HEK293 (cell line): ENCODE results near the gene PLPPR1.
A peak's percentile ranks its signal among the peaks of the same experiment; 100 is the strongest.

ENCODE experiments used
- CTCF ChIA-PET: fragments of 350-600 bp; formaldehyde crosslinking; extraction: SDS; loops from one replicate; lab custom pipeline; 2021; ENCODE audit warnings: antibody characterized with exemption; lab: Yijun Ruan, JAX
- POLR2A ChIA-PET: fragments of 300-600 bp; formaldehyde crosslinking; extraction: SDS; loops from one replicate; lab custom pipeline; 2020; ENCODE audit warnings: antibody characterized with exemption, inconsistent platforms; lab: Yijun Ruan, JAX
- H3K27ac ChIP-seq: fragments of 200-500 bp; sonication (Bioruptor generic); 2 replicates; pipeline ENCODE4 v1.5.1; 2014; ENCODE audit warnings: low read depth, low read length, control low read depth, inconsistent platforms; ENCODE audit errors: extremely low read depth
- H3K36me3 ChIP-seq, 2 experiments: fragments of 200-500 bp in 1 of 2; sonication (Bioruptor generic) in 1 of 2; 1 replicate in 1 of 2; 2 replicates in 1 of 2; pipeline ENCODE4 v1.5.1; 2014 to 2017; ENCODE audit warnings: inconsistent platforms in 2 of 2, low read length in 2 of 2; ENCODE audit not compliant: control insufficient read depth in 2 of 2, insufficient read depth in 1 of 2
- H3K4me1 ChIP-seq: fragments of 200-500 bp; sonication (Bioruptor generic); 2 replicates; pipeline ENCODE4 v1.5.1; 2014; ENCODE audit warnings: mild to moderate bottlenecking, low read length, inconsistent platforms; ENCODE audit not compliant: control insufficient read depth, insufficient read depth
- H3K4me3 ChIP-seq: 2 replicates; pipeline ENCODE4 v1.5.1; 2011; ENCODE audit warnings: low read depth, mild to moderate bottlenecking, control low read depth, low read length, moderate library complexity
- H3K9me3 ChIP-seq: fragments of 200-500 bp; sonication (Bioruptor generic); 2 replicates; pipeline ENCODE4 v1.5.1; 2014; ENCODE audit warnings: low read depth, low read length, inconsistent platforms; ENCODE audit not compliant: control insufficient read depth, insufficient read depth
- IKZF3 ChIP-seq: fragments of 450-650 bp; IDR thresholded peaks from 2 replicates; pipeline ENCODE4 v1.5.0; 2018; ENCODE audit warnings: missing biosample characterization, mild to moderate bottlenecking, missing genetic modification characterization, moderate library complexity
- PRDM1 ChIP-seq: fragments of 450-650 bp; formaldehyde crosslinking; IDR thresholded peaks from 2 replicates; pipeline ENCODE4; 2016; ENCODE audit warnings: missing biosample characterization, missing genetic modification characterization
- TRIM28 ChIP-seq: IDR thresholded peaks from 2 replicates; pipeline ENCODE4 v1.6.1; 2011; ENCODE audit warnings: low read length, control low read depth, borderline replicate concordance
- ZFP3 ChIP-seq: fragments of 450-650 bp; formaldehyde crosslinking; IDR thresholded peaks from 2 replicates; pipeline ENCODE4 v1.5.1; 2016; ENCODE audit warnings: low read depth, missing biosample characterization, missing genetic modification characterization
- ZNF132 ChIP-seq: fragments of 450-650 bp; formaldehyde crosslinking; IDR thresholded peaks from 2 replicates; pipeline ENCODE4 v1.5.1; 2017; ENCODE audit warnings: missing biosample characterization, missing genetic modification characterization, borderline replicate concordance
- ZNF184 ChIP-seq: fragments of 450-650 bp; IDR thresholded peaks from 2 replicates; pipeline ENCODE4 v1.5.1; 2018; ENCODE audit warnings: missing biosample characterization, mild to moderate bottlenecking, missing genetic modification characterization
- ZNF2 ChIP-seq: fragments of 450-650 bp; formaldehyde crosslinking; IDR thresholded peaks from 2 replicates; pipeline ENCODE4 v1.5.1; 2016; ENCODE audit warnings: missing biosample characterization, missing genetic modification characterization
- ZNF529 ChIP-seq: fragments of 450-650 bp; formaldehyde crosslinking; IDR thresholded peaks from 2 replicates; pipeline ENCODE4 v1.5.1; 2017; ENCODE audit warnings: missing genetic modification characterization, missing biosample characterization; ENCODE audit not compliant: insufficient replicate concordance
- ZNF555 ChIP-seq: fragments of 450-650 bp; formaldehyde crosslinking; conservative IDR thresholded peaks from 2 replicates; pipeline ENCODE4 v1.5.1; 2017; ENCODE audit warnings: missing biosample characterization, mild to moderate bottlenecking, missing genetic modification characterization, inconsistent platforms
- ZNF558 ChIP-seq: fragments of 450-650 bp; formaldehyde crosslinking; IDR thresholded peaks from 2 replicates; pipeline ENCODE4 v1.5.1; 2016; ENCODE audit warnings: missing biosample characterization, missing genetic modification characterization
- ZNF561 ChIP-seq: fragments of 450-650 bp; IDR thresholded peaks from 2 replicates; pipeline ENCODE4 v1.5.1; 2018; ENCODE audit warnings: missing biosample characterization, missing genetic modification characterization, borderline replicate concordance
- ZNF585B ChIP-seq: fragments of 450-650 bp; formaldehyde crosslinking; IDR thresholded peaks from 2 replicates; pipeline ENCODE4 v1.5.1; 2016; ENCODE audit warnings: missing biosample characterization, missing genetic modification characterization
- ZNF677 ChIP-seq: fragments of 450-650 bp; IDR thresholded peaks from 2 replicates; pipeline ENCODE4 v1.5.0; 2018; ENCODE audit warnings: missing biosample characterization, mild to moderate bottlenecking, missing genetic modification characterization, moderate library complexity
- ZNF76 ChIP-seq: fragments of 450-650 bp; formaldehyde crosslinking; IDR thresholded peaks from 2 replicates; pipeline ENCODE4; 2016; ENCODE audit warnings: low read depth, missing biosample characterization, missing genetic modification characterization, borderline replicate concordance
- ZXDB ChIP-seq: fragments of 450-650 bp; formaldehyde crosslinking; IDR thresholded peaks from 2 replicates; pipeline ENCODE4 v1.5.1; 2016; ENCODE audit warnings: missing biosample characterization, missing genetic modification characterization
- TF ChIP-seq, protein P1 (sequence below): fragments of 450-650 bp; formaldehyde crosslinking; IDR thresholded peaks from 2 replicates; pipeline ENCODE4 v1.5.1; 2016; ENCODE audit warnings: missing biosample characterization, missing genetic modification characterization
- TF ChIP-seq, protein P2 (sequence below): fragments of 450-650 bp; formaldehyde crosslinking; IDR thresholded peaks from 2 replicates; pipeline ENCODE4 v1.5.1; 2016; ENCODE audit warnings: missing biosample characterization, missing genetic modification characterization, low read depth

The PLPPR1 gene

DNA sequence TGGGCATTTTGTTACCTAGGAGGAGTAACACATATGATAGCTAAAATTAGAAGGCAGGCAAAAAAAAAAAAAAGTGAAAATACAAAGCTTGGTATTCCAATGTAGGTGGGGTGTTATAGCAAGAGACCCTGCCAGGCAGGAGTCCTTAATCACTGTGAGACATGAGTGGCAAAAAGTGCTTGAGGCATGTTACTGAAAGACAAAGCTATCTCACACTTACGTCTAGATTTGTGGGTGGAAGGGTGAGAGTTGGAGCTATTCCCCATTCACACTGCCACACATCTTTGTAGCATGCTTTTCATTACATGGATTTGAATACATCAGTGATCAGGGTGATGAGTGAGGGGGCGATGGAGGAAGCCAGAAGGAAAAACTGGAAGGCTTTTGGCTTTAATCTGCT is 2.6 kb upstream of the PLPPR1 start:
- Histone ChIP-seq H3K36me3 (no peaks in the 10 kb centered on the region), H3K9me3 (no peaks in the 10 kb centered on the region), H3K27ac (no peak overlapping the region)
- POLR2A ChIA-PET = no interaction called here
- CTCF ChIA-PET = interaction anchor here (0.6 to 1.6 kb wide), 2 partner anchors 93 to 621 kb away, joined by 3 to 8 read pairs; no protein-coding TSS in a partner anchor
- TF ChIP-seq ZNF184 (no peak), ZFP3 (tag by site-specific recombination) (no peak), ZNF558 (tag by site-specific recombination) (no peak), ZNF677 (no peak), IKZF3 (tag by site-specific recombination) (no peak), ZXDB (no peak), ZNF76 (no peak), ZNF132 (tag by site-specific recombination) (no peak), ZNF585B (tag by site-specific recombination) (no peak), ZNF561 (tag by site-specific recombination) (no peak), ZNF529 (tag by site-specific recombination) (no peak)
- TF ChIP-seq, protein P1, sequence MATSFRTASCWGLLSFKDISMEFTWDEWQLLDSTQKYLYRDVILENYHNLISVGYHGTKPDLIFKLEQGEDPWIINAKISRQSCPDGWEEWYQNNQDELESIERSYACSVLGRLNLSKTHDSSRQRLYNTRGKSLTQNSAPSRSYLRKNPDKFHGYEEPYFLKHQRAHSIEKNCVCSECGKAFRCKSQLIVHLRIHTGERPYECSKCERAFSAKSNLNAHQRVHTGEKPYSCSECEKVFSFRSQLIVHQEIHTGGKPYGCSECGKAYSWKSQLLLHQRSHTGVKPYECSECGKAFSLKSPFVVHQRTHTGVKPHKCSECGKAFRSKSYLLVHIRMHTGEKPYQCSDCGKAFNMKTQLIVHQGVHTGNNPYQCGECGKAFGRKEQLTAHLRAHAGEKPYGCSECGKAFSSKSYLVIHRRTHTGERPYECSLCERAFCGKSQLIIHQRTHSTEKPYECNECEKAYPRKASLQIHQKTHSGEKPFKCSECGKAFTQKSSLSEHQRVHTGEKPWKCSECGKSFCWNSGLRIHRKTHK (tag by site-specific recombination) = no peak
- TF ChIP-seq, protein P2, sequence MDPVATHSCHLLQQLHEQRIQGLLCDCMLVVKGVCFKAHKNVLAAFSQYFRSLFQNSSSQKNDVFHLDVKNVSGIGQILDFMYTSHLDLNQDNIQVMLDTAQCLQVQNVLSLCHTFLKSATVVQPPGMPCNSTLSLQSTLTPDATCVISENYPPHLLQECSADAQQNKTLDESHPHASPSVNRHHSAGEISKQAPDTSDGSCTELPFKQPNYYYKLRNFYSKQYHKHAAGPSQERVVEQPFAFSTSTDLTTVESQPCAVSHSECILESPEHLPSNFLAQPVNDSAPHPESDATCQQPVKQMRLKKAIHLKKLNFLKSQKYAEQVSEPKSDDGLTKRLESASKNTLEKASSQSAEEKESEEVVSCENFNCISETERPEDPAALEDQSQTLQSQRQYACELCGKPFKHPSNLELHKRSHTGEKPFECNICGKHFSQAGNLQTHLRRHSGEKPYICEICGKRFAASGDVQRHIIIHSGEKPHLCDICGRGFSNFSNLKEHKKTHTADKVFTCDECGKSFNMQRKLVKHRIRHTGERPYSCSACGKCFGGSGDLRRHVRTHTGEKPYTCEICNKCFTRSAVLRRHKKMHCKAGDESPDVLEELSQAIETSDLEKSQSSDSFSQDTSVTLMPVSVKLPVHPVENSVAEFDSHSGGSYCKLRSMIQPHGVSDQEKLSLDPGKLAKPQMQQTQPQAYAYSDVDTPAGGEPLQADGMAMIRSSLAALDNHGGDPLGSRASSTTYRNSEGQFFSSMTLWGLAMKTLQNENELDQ (tag by site-specific recombination) = no peak
- TF ChIP-seq, all 188 proteins: peak for 0
- no peak overlapping the region for H3K4me3 ChIP-seq
- no peaks in the 10 kb centered on the region for H3K4me1 ChIP-seq

DNA sequence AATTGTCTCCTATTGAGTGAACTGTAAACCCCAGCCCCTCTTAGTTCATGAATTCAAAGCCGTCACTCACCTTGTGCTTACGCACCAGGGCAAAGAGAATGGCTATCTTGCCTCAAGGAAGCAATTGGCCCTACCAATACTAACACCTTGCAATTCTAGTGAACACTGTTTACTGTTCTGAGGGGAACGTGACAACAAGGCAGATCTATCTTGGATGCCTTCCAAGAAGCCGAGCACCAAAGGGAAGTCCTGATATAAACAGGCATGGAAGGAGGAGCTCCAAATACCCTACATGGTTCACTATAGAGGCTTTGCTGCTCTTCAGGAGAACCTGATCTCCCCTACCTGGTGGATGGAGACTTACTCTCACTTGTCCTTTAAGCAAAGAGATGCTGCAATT is 1.7 kb upstream of the PLPPR1 start:
- Histone ChIP-seq H3K36me3 (no peaks in the 10 kb centered on the region), H3K4me1 (no peaks in the 10 kb centered on the region), H3K9me3 (no peaks in the 10 kb centered on the region), H3K4me3 (no peak overlapping the region), H3K27ac (no peak overlapping the region)
- TF ChIP-seq TRIM28 = peak; percentile 75; the same call in 1 of the 2 replicates
- TF ChIP-seq ZNF555 (tag by site-specific recombination) = no peak
- ChIA-PET CTCF (no interaction called here), POLR2A (no interaction called here)

DNA sequence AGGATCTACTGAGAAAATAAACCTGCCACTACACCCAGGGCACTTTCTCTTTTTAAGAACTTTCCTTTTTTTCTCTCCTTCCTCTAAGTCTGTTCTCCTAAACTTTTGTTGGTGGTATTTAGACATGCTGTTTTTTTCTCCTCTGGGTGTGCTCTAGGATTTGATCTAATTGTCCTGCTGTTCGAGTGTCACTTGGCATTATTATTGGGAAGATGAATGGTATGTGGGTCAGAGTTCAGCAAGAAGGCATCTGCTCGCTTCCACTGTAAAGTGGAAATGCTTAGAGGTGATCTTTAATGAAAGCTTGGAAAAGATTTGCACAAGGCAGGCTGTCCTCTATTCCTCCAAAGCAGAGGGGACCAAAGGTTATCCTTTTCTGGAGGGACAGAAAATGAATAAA is 1.3 kb upstream of the PLPPR1 start:
- no peak for TF ChIP-seq ZNF2 (tag by site-specific recombination)
- peak; percentile 71 for TF ChIP-seq PRDM1 (tag by site-specific recombination)
- Histone ChIP-seq H3K36me3 (no peaks in the 10 kb centered on the region), H3K4me3 (no peak overlapping the region), H3K4me1 (no peaks in the 10 kb centered on the region), H3K9me3 (no peaks in the 10 kb centered on the region), H3K27ac (no peak overlapping the region)
- ChIA-PET POLR2A (no interaction called here), CTCF (interaction anchor here (0.6 kb wide), 1 partner anchor 429 kb away, joined by 3 read pairs; no protein-coding TSS in a partner anchor)
